Hepatocyte (in vitro differentiated cells): ENCODE measurements around the gene MCAM. TPM values are rescaled to one million over a fixed set of nuclear protein-coding genes. Genes with fewer than 3 reads are reported as not detected.

ENCODE experiments used
- DNase-seq: peaks from one replicate; pipeline ENCODE4 v3.0.0-alpha.2; 2016; ENCODE audit warnings: low spot score
- H2AFZ ChIP-seq: fragments of 200-600 bp; sonication (generic); 2 replicates; pipeline ENCODE4 v1.6.0; 2016; ENCODE audit warnings: antibody characterized with exemption, mild to moderate bottlenecking
- H3K27ac ChIP-seq: fragments of 200-600 bp; sonication (generic); 2 replicates; pipeline ENCODE4 v1.5.1; 2016; ENCODE audit warnings: mild to moderate bottlenecking
- H3K27me3 ChIP-seq: fragments of 200-600 bp; sonication (generic); 2 replicates; pipeline ENCODE4 v1.6.1; 2016
- H3K36me3 ChIP-seq: fragments of 200-600 bp; sonication (generic); replicated peaks from 2 replicates; pipeline ENCODE4 v1.5.1; 2016; ENCODE audit warnings: low read depth; ENCODE audit not compliant: insufficient read depth
- H3K4me1 ChIP-seq: fragments of 200-600 bp; sonication (generic); 2 replicates; pipeline ENCODE4 v1.5.1; 2016; ENCODE audit warnings: mild to moderate bottlenecking, moderate library complexity; ENCODE audit not compliant: insufficient read depth
- H3K4me2 ChIP-seq: fragments of 200-600 bp; sonication (generic); 2 replicates; pipeline ENCODE4 v1.6.0; 2016
- H3K4me3 ChIP-seq: fragments of 200-600 bp; sonication (generic); 2 replicates; pipeline ENCODE4 v1.5.1; 2016; ENCODE audit warnings: mild to moderate bottlenecking
- H3K79me2 ChIP-seq: fragments of 200-600 bp; sonication (generic); 2 replicates; pipeline ENCODE4 v1.6.0; 2017; ENCODE audit warnings: mild to moderate bottlenecking
- H3K9me2 ChIP-seq: fragments of 200-600 bp; sonication (generic); replicated peaks from 2 replicates; pipeline ENCODE4 v1.6.0; 2017; ENCODE audit warnings: mild to moderate bottlenecking; ENCODE audit not compliant: insufficient read depth
- H3K9me3 ChIP-seq: fragments of 200-600 bp; sonication (generic); 2 replicates; pipeline ENCODE4 v1.5.1; 2016; ENCODE audit warnings: low read depth, mild to moderate bottlenecking
- H4K20me1 ChIP-seq: fragments of 200-600 bp; sonication (generic); 2 replicates; pipeline ENCODE4 v1.6.0; 2016; ENCODE audit warnings: mild to moderate bottlenecking; ENCODE audit not compliant: insufficient read depth, poor library complexity, severe bottlenecking
- CTCF ChIP-seq: fragments of 200-600 bp; sonication (generic); IDR thresholded peaks from 2 replicates; pipeline ENCODE4 v1.5.1; 2016; ENCODE audit warnings: antibody characterized with exemption, mild to moderate bottlenecking; ENCODE audit not compliant: poor library complexity
- EZH2 ChIP-seq: fragments of 200-600 bp; sonication (generic); IDR thresholded peaks from 2 replicates; pipeline ENCODE4 v1.6.1; 2016; ENCODE audit warnings: antibody characterized with exemption, mild to moderate bottlenecking, borderline replicate concordance
- EZH2phosphoT487 ChIP-seq: fragments of 200-600 bp; sonication (generic); IDR thresholded peaks from one replicate; pipeline ENCODE4 v1.6.1; 2018; ENCODE audit warnings: antibody characterized with exemption, mild to moderate bottlenecking, low read depth, moderate library complexity; ENCODE audit not compliant: unreplicated experiment, severe bottlenecking
- WGBS: methylation state at CpG from one replicate; pipeline ENCODE4 v1.1.6; 2016; ENCODE audit warnings: low lambda C conversion rate; ENCODE audit errors: missing lambda C conversion rate; 5-methylcytosine and 5-hydroxymethylcytosine counted together
- polyA plus RNA-seq: library from polyadenylated mRNA; unstranded; fragments of >200 nt; fragmentation: Nextera tagmentation; extraction: Ambion mirVana; gene quantifications from 2 replicates; pipeline ENCODE4 v1.2.1, GENCODE V29; 2016
- total RNA-seq: library from RNA; depleted of rRNA; stranded (reverse); fragments of >200 nt; gene quantifications from 2 replicates; pipeline ENCODE4 v1.2.3, GENCODE V29; 2014

MCAM gene
- total and polyA plus RNA-seq, 2 experiments from 2014 or later: 6.1 to 35.4 TPM

DNA sequence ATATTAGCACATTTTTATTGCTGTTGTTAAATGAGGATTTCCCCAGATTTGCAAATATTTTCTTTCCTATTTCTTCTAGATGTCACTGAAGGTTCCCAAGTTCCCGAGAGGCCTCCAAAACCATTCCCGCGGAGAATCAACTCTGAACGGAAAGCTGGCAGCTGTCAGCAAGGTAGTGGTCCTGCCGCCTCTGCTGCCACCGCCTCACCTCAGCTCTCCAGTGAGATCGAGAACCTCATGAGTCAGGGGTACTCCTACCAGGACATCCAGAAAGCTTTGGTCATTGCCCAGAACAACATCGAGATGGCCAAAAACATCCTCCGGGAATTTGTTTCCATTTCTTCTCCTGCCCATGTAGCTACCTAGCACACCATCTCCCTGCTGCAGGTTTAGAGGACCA, 17.5 kb downstream of the MCAM start:
- Histone ChIP-seq H2AFZ (no peak overlapping the region), H4K20me1 (no peaks in the 10 kb centered on the region), H3K27me3 (no peaks in the 10 kb centered on the region), H3K4me3 (no peak overlapping the region), H3K4me2 (no peak overlapping the region), H3K79me2 (no peaks in the 10 kb centered on the region), H3K4me1 (no peaks in the 10 kb centered on the region), H3K9me2 (no peaks in the 10 kb centered on the region), H3K27ac (no peak overlapping the region), H3K9me3 (no peaks in the 10 kb centered on the region), H3K36me3 (no peaks in the 10 kb centered on the region)
- DNase-seq: no peak
- no peak for TF ChIP-seq EZH2phosphoT487
- TF ChIP-seq EZH2: no peak
- no peak for TF ChIP-seq CTCF
- WGBS: 97% methylated on average over 9 of the region's 9 CpGs

DNA sequence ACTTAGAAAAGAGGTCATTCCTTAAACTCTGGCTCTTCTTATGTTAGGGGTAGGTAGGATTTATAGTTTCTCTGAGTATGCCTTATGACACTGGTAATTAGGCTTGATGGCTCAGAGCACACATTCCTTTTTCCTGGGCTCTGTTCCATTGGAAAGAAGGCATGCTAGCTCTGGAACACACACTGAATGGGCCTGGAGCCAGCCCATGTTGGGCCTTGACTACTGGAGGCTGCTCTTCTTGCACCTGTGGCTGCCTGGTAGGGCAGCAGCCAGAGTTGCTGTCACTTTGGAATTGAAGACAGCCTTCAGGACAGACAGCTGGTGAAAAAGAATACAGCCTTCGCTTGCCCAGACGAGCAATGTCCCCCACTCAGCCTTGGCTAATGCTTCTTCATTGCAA, 18.2 kb downstream of the MCAM start:
- H3K4me3 ChIP-seq: no peak overlapping the region
- no peaks in the 10 kb centered on the region for H4K20me1 ChIP-seq
- no peaks in the 10 kb centered on the region for H3K79me2 ChIP-seq
- H3K4me2 ChIP-seq: no peak overlapping the region
- WGBS: 93% methylated on average over 2 of the region's 2 CpGs
- no peaks in the 10 kb centered on the region for H3K27me3 ChIP-seq
- no peak overlapping the region for H2AFZ ChIP-seq
- no peaks in the 10 kb centered on the region for H3K9me3 ChIP-seq
- TF ChIP-seq CTCF: no peak
- no peak for TF ChIP-seq EZH2
- no peak for TF ChIP-seq EZH2phosphoT487
- H3K27ac ChIP-seq: no peak overlapping the region
- H3K36me3 ChIP-seq: no peaks in the 10 kb centered on the region
- no peak for DNase-seq
- H3K9me2 ChIP-seq: no peaks in the 10 kb centered on the region
- no peaks in the 10 kb centered on the region for H3K4me1 ChIP-seq

DNA sequence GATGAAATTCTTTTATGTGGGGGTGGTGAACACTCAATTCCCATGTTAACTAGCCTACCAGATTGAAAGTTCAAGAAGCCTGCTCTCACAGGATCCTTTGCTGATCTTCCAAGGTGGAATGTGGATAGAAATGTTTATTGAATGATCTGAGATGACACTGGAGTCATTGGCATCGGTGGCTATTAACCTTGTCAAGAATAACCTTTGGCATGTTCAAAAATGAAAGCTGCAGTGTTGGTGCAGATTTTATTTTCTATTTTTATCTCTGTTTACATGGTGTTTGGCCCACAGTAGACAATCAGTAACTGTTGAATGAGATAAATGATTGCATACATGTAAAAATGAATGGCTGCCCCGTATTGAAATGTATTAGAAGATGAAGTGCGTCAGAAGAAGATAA, 19.0 kb downstream of the MCAM start:
- no peaks in the 10 kb centered on the region for H3K9me3 ChIP-seq
- H3K27ac ChIP-seq: no peak overlapping the region
- no peak overlapping the region for H3K4me2 ChIP-seq
- no peaks in the 10 kb centered on the region for H3K4me1 ChIP-seq
- TF ChIP-seq EZH2phosphoT487 (no peak), CTCF (no peak), EZH2 (no peak)
- no peak overlapping the region for H3K4me3 ChIP-seq
- DNase-seq: no peak
- H2AFZ ChIP-seq: no peak overlapping the region
- H3K27me3 ChIP-seq: no peaks in the 10 kb centered on the region
- no peaks in the 10 kb centered on the region for H3K36me3 ChIP-seq
- no peaks in the 10 kb centered on the region for H3K9me2 ChIP-seq
- WGBS: 90% methylated on average over 3 of the region's 3 CpGs
- H4K20me1 ChIP-seq: no peaks in the 10 kb centered on the region
- no peaks in the 10 kb centered on the region for H3K79me2 ChIP-seq

DNA sequence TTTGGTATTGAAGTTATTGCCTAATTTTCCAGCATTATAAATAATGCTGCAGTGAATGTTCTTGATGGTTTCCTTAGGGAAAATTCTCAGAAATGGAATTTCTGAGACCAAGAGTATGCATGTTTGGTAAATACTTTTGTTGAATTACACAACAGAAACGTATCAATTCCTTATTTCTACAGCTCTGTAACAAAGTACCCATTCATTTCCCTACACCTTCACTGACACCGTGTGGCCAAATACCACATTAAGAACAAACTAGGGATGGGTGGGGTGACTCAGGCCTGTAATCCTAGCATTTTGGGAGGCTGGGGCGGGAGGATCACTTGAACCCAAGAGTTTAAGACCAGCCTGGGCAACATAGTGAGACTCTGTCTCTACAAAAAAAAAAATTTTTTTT, 21.8 kb downstream of the MCAM start:
- no peaks in the 10 kb centered on the region for H3K27me3 ChIP-seq
- TF ChIP-seq EZH2phosphoT487 (no peak), EZH2 (no peak), CTCF (no peak)

More for the DNA sequence above, 21.8 kb downstream of the MCAM start:
- H3K27ac ChIP-seq: no peak overlapping the region
- 76% methylated on average over 3 of the region's 3 CpGs for WGBS
- no peak overlapping the region for H2AFZ ChIP-seq
- DNase-seq: no peak
- H3K79me2 ChIP-seq: no peaks in the 10 kb centered on the region
- no peaks in the 10 kb centered on the region for H3K4me1 ChIP-seq
- H3K4me3 ChIP-seq: no peak overlapping the region
- no peaks in the 10 kb centered on the region for H3K9me2 ChIP-seq
- H3K4me2 ChIP-seq: no peak overlapping the region
- peaks cover 4% of the 10 kb centered on the region for H3K36me3 ChIP-seq
- peaks cover 9% of the 10 kb centered on the region for H3K9me3 ChIP-seq
- H4K20me1 ChIP-seq: no peaks in the 10 kb centered on the region
